Myocyte (in vitro differentiated cells): ENCODE results near the gene KIF6. TPM values are rescaled to one million over a fixed set of nuclear protein-coding genes. Genes with fewer than 3 reads are reported as not detected.
A peak's percentile ranks its signal among the peaks of the same experiment; 100 is the strongest.

Source experiments
- DNase-seq: peaks from one replicate; pipeline ENCODE4 v3.0.0-alpha.2; 2012; ENCODE audit warnings: low read depth
- total RNA-seq: library from RNA; depleted of rRNA; stranded (reverse); fragments of >200 nt; gene quantifications from 2 replicates; pipeline ENCODE4 v1.2.3, GENCODE V29; 2014

Gene KIF6
- total RNA-seq, 1 donor from 2014 or later = not detected

GRCh38 chr6:39424831-39425230 lies 300.4 kb downstream of the KIF6 start:
- DNase-seq = no peak

GRCh38 chr6:39422238-39422637 lies 303.0 kb downstream of the KIF6 start:
- DNase-seq = peak; percentile 3

GRCh38 chr6:39421383-39422225 lies 303.6 kb downstream of the KIF6 start:
- no peak for DNase-seq

- DNase-seq = no peak
Measured at GRCh38 chr6:39420300-39421265, 304.6 kb downstream of the KIF6 start.

- no peak for DNase-seq
Measured at GRCh38 chr6:39419607-39420006, 305.6 kb downstream of the KIF6 start.

- DNase-seq = no peak
Measured at GRCh38 chr6:39417440-39417839, 307.8 kb downstream of the KIF6 start.

- peak; percentile 1 for DNase-seq
Measured at GRCh38 chr6:39416728-39417127, 308.5 kb downstream of the KIF6 start.

- DNase-seq = no peak
Measured at GRCh38 chr6:39416026-39416425, 309.2 kb downstream of the KIF6 start.

GRCh38 chr6:39415482-39415881 lies 309.7 kb downstream of the KIF6 start:
- DNase-seq = no peak

- no peak for DNase-seq
Measured at GRCh38 chr6:39411465-39411864, 313.7 kb downstream of the KIF6 start.

- DNase-seq = no peak
Measured at GRCh38 chr6:39411001-39411400, 314.2 kb downstream of the KIF6 start.

GRCh38 chr6:39409889-39410288 lies 315.3 kb downstream of the KIF6 start:
- no peak for DNase-seq

GRCh38 chr6:39407446-39407993 lies 317.7 kb downstream of the KIF6 start:
- no peak for DNase-seq

- DNase-seq = no peak
Measured at GRCh38 chr6:39404312-39404711, 320.9 kb downstream of the KIF6 start.

GRCh38 chr6:39403304-39403703 lies 321.9 kb downstream of the KIF6 start:
- no peak for DNase-seq

- no peak for DNase-seq
Measured at GRCh38 chr6:39402239-39402751, 322.9 kb downstream of the KIF6 start.

GRCh38 chr6:39401376-39401775 lies 323.8 kb downstream of the KIF6 start:
- no peak for DNase-seq

GRCh38 chr6:39400026-39400425 lies 325.2 kb downstream of the KIF6 start:
- no peak for DNase-seq

- DNase-seq = no peak
Measured at GRCh38 chr6:39396854-39397253, 328.4 kb downstream of the KIF6 start.

- no peak for DNase-seq
Measured at GRCh38 chr6:39393075-39393474, 332.1 kb downstream of the KIF6 start.

GRCh38 chr6:39391182-39391581 lies 334.0 kb downstream of the KIF6 start:
- no peak for DNase-seq

- no peak for DNase-seq
Measured at GRCh38 chr6:39389484-39389767, 335.8 kb downstream of the KIF6 start.
